Liver (tissue), 3 donors: Measurements from ENCODE around the gene ANKRD13D.

Experiments used
- EGR1 ChIP-seq, 2 donors: IDR thresholded peaks; 2 replicates each; pipeline ENCODE4 v1.6.1; 2016 to 2018; ENCODE audit warnings: antibody characterized with exemption in 2 of 2, low read depth in 2 of 2
- FOXA1 ChIP-seq: IDR thresholded peaks from 2 replicates; pipeline ENCODE4 v1.6.1; 2016; ENCODE audit warnings: antibody characterized with exemption
- FOXA2 ChIP-seq: IDR thresholded peaks from 2 replicates; pipeline ENCODE4 v1.6.1; 2016; ENCODE audit warnings: antibody characterized with exemption
- GABPA ChIP-seq, 2 donors: IDR thresholded peaks in 1 of 2; conservative IDR thresholded peaks in 1 of 2; 2 replicates each; pipeline ENCODE4 v1.6.1; 2016; ENCODE audit warnings: antibody characterized with exemption in 2 of 2, mild to moderate bottlenecking in 1 of 2, moderate library complexity in 1 of 2
- MAX ChIP-seq: IDR thresholded peaks from 2 replicates; pipeline ENCODE4 v1.6.1; 2016; ENCODE audit warnings: antibody characterized with exemption
- REST ChIP-seq: IDR thresholded peaks from 2 replicates; pipeline ENCODE4 v1.6.1; 2016; ENCODE audit warnings: antibody characterized with exemption, mild to moderate bottlenecking
- SP1 ChIP-seq: IDR thresholded peaks from 2 replicates; pipeline ENCODE4 v1.6.1; 2018; ENCODE audit warnings: antibody characterized with exemption, mild to moderate bottlenecking
- TF ChIP-seq, protein P1 (sequence below): fragments of 150-350 bp; IDR thresholded peaks from 2 replicates; pipeline ENCODE4 v1.5.1; 2017; ENCODE audit warnings: improper control_type of control experiment, low read depth, low read length; ENCODE audit not compliant: missing input control
- donor health status: healthy.
- donor health status: healthy.

GRCh38 chr11:67303132-67303834 is 14.2 kb downstream of the ANKRD13D start, which contains the start of gene SSH3:
- TF ChIP-seq, protein P1, sequence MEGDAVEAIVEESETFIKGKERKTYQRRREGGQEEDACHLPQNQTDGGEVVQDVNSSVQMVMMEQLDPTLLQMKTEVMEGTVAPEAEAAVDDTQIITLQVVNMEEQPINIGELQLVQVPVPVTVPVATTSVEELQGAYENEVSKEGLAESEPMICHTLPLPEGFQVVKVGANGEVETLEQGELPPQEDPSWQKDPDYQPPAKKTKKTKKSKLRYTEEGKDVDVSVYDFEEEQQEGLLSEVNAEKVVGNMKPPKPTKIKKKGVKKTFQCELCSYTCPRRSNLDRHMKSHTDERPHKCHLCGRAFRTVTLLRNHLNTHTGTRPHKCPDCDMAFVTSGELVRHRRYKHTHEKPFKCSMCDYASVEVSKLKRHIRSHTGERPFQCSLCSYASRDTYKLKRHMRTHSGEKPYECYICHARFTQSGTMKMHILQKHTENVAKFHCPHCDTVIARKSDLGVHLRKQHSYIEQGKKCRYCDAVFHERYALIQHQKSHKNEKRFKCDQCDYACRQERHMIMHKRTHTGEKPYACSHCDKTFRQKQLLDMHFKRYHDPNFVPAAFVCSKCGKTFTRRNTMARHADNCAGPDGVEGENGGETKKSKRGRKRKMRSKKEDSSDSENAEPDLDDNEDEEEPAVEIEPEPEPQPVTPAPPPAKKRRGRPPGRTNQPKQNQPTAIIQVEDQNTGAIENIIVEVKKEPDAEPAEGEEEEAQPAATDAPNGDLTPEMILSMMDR = no peak
- TF ChIP-seq SP1 = no peak
- TF ChIP-seq FOXA2 = no peak
- no peak for TF ChIP-seq REST
- no peak for TF ChIP-seq FOXA1
- no peak for TF ChIP-seq MAX
- TF ChIP-seq EGR1 (IDR thresholded peaks at IDR 0.05; ENCODE audit: low read depth in 2 of 2) = peak; percentile 35 to 64
- no peak for TF ChIP-seq GABPA (IDR thresholded peaks at IDR 0.05 in 1 of 2, conservative IDR thresholded peaks at IDR 0.05 in 1 of 2)
